ENCODE measurements around the gene PPFIA1. TPM values are rescaled to one million over a fixed set of nuclear protein-coding genes. Genes with fewer than 3 reads are reported as not detected.
A peak's percentile ranks its signal among the peaks of the same experiment; 100 is the strongest.
"Not testable (repeated sequence)": the region's sequence is repeated elsewhere in the genome, so short reads cannot be mapped to it uniquely, and the experiment has no call there.

The PPFIA1 gene
- total RNA-seq, 4 donors from 2014 or later: 46.3 to 51.5 (median 47.2) TPM

DNA sequence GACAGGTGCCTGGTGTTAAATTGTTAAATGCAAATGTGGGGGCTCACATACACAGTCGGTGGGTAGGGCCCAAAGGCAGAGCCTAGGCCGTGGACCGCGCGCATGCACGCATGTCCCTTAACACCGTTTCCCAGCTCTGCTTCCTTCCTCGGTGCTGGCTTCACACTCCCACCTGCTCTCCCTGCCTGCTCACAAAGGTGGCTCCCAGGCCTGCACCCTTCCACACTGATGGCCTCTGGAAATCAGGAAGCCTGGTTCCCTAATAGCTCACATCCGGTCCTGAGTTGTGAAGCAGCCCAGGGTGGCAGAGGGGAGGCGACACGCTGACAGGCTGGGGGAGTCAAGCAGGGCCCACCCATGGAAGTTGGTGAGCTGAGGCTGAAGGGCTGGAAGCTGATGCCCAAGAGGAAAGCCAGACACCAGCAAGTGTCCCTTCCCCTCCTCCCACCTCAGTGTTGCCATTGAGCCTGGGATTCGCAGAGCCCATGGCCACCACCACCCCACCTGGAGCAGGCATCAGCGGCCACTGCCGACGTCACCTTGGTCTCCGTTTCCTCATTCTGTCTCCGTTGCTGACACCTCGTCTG, 114.2 kb downstream of the PPFIA1 start:
- intact Hi-C loops (cut with DNase I): no loop called here
- H3K36me3 ChIP-seq: peaks cover 0 to 41% (median 18%) of the 10 kb centered on the region in 4 donors
- no peaks in the 10 kb centered on the region for H3K27me3 ChIP-seq
- no peak overlapping the region for H3K4me3 ChIP-seq
- H3K27ac ChIP-seq (replicated peaks in 1 of 4): peak overlapping the region; percentile 45 to 80 (median 78)
- WGBS: 81% methylated on average over 16 of the region's 18 CpGs
- DNase-seq (ENCODE audit: extremely low spot score): no peak
- no peaks in the 10 kb centered on the region for H3K9me3 ChIP-seq
- TF ChIP-seq CTCF (IDR thresholded peaks at IDR 0.05) (no peak), POLR2AphosphoS5 (IDR thresholded peaks at IDR 0.05) (no peak), EP300 (IDR thresholded peaks at IDR 0.05) (no peak), POLR2A (IDR thresholded peaks at IDR 0.05; ENCODE audit: low read depth) (no peak)
- peaks cover 0 to 39% (median 37%) of the 10 kb centered on the region in 4 donors for H3K4me1 ChIP-seq

DNA sequence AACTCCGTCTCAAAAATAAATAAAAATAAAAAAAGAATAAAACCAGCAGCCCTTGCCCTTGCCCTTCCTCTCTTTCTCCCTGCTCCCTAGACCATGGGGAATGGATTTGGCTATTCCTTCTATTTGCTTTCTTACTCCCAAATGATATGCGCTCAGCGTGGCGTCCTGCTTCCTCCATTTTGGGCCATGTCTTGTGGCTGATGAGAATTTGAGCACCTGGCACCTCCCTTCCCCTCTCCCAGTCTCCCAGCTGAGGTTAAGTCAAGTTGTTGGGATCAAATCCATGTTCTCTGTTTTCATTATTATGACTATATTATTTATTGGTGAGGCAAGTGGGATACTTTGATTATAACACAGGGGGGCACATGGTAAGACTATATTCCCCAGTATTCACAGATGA, 117.1 kb downstream of the PPFIA1 start:
- TF ChIP-seq EP300 (IDR thresholded peaks at IDR 0.05): no peak
- TF ChIP-seq CTCF (IDR thresholded peaks at IDR 0.05): no peak
- TF ChIP-seq POLR2A (IDR thresholded peaks at IDR 0.05; ENCODE audit: low read depth): no peak
- no peak for TF ChIP-seq POLR2AphosphoS5 (IDR thresholded peaks at IDR 0.05)
- WGBS: 97% methylated on average over 4 of the region's 4 CpGs
- H3K36me3 ChIP-seq: peaks cover 0 to 24% (median 12%) of the 10 kb centered on the region in 4 donors
- no peaks in the 10 kb centered on the region for H3K9me3 ChIP-seq
- intact Hi-C loops (cut with DNase I): no loop called here
- H3K4me3 ChIP-seq: no peak overlapping the region
- H3K27ac ChIP-seq (replicated peaks in 1 of 4): no peak overlapping the region
- no peak for DNase-seq (ENCODE audit: extremely low spot score)
- peaks cover 0 to 24% (median 23%) of the 10 kb centered on the region in 4 donors for H3K4me1 ChIP-seq
- no peaks in the 10 kb centered on the region for H3K27me3 ChIP-seq

DNA sequence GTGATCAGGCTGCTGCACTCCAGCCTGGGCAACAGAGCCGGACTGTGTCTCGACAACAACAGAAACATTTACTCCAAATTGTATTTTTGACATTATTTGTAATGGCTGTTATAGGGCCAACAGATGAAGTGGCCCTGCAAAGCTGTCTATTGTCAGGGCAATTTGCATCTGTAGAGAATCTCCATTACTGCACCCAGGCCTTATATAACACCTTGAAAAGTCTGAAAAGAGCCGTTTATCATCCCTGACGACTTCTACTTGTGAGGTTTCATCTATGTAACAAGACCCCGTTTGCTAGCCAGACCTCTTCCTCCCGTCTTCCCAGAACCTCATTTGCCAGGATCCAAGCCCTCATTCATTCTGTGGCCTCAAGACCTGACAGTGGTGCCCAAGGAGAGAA, 118.7 kb downstream of the PPFIA1 start:
- no peak for DNase-seq (ENCODE audit: extremely low spot score)
- peaks cover 0 to 8% (median 7%) of the 10 kb centered on the region in 4 donors for H3K4me1 ChIP-seq
- no peaks in the 10 kb centered on the region for H3K9me3 ChIP-seq
- intact Hi-C loops (cut with DNase I): no loop called here
- H3K27me3 ChIP-seq: no peaks in the 10 kb centered on the region
- no peak for TF ChIP-seq CTCF (IDR thresholded peaks at IDR 0.05)
- no peak for TF ChIP-seq POLR2A (IDR thresholded peaks at IDR 0.05; ENCODE audit: low read depth)
- no peak for TF ChIP-seq EP300 (IDR thresholded peaks at IDR 0.05)
- TF ChIP-seq POLR2AphosphoS5 (IDR thresholded peaks at IDR 0.05): no peak
- H3K4me3 ChIP-seq: no peak overlapping the region
- WGBS: 80% methylated on average over 6 of the region's 6 CpGs
- no peak overlapping the region for H3K27ac ChIP-seq (replicated peaks in 1 of 4)
- peaks cover 0 to 18% (median 8%) of the 10 kb centered on the region in 4 donors for H3K36me3 ChIP-seq

- 97% methylated on average over 7 of the region's 7 CpGs for WGBS
- H3K4me3 ChIP-seq; intact Hi-C loops (cut with DNase I): not testable (repeated sequence)
Measured at GRCh38 chr11:70390882-70391281, 120.4 kb downstream of the PPFIA1 start.

DNA sequence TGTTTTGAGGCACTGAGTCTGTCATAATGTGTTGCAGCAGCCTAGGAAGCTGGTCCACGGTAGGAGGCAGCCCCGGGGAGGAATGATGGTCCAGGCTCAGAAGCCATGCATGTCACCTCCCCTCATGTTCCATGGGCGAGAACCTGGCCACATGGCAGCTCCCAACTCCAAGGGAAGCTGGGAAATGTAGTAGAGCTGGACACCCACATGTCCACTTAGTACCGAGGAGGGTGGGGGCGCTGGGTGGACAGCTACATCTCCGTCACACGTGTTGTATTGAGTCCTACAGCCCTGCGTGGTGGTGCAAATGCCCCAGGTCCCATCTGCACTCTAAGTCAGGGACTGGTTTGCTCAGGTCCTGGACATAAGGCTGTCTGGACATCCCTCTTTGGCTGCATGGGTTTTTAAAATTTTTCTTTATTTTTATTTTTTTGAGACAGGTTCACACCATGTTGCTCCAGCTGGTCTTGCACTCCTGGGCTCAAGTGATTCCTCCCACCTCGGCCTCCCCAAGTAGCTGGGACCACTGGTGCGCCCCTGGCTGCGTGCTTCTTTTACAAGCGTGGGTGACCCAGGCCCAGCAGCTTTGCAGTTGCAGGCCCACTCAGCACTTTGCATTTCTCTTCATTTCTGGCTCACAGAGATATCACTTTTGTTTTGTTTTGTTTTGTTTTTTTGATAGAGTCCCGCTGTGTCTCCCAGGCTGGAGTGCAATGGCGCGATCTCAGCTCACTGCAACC, 123.9 kb downstream of the PPFIA1 start:
- Histone ChIP-seq H3K9me3 (no peaks in the 10 kb centered on the region), H3K36me3 (peaks cover 0 to 9% (median 0%) of the 10 kb centered on the region in 4 donors), H3K27me3 (no peaks in the 10 kb centered on the region), H3K4me1 (peaks cover 6 to 24% (median 18%) of the 10 kb centered on the region in 4 donors), H3K27ac (replicated peaks in 1 of 4) (no peak overlapping the region), H3K4me3 (no peak overlapping the region)
- WGBS: 97% methylated on average over 15 of the region's 15 CpGs
- intact Hi-C loops (cut with DNase I): no loop called here
- no peak for DNase-seq (ENCODE audit: extremely low spot score)
- TF ChIP-seq CTCF (IDR thresholded peaks at IDR 0.05) (no peak), POLR2A (IDR thresholded peaks at IDR 0.05; ENCODE audit: low read depth) (no peak), POLR2AphosphoS5 (IDR thresholded peaks at IDR 0.05) (no peak), EP300 (IDR thresholded peaks at IDR 0.05) (no peak)

More at GRCh38 chr11:70390882-70391281, 120.4 kb downstream of the PPFIA1 start:
- H3K36me3 ChIP-seq: peaks cover 0 to 13% (median 0%) of the 10 kb centered on the region in 4 donors
- not testable (repeated sequence) for H3K9me3 ChIP-seq; H3K4me1 ChIP-seq; DNase-seq (ENCODE audit: extremely low spot score); H3K27ac ChIP-seq (replicated peaks in 1 of 4); H3K27me3 ChIP-seq
